ENCODE data around the gene COL9A3.
"Not testable (repeated sequence)": the region's sequence is repeated elsewhere in the genome, so short reads cannot be mapped to it uniquely, and the experiment has no call there.

The COL9A3 gene

DNA sequence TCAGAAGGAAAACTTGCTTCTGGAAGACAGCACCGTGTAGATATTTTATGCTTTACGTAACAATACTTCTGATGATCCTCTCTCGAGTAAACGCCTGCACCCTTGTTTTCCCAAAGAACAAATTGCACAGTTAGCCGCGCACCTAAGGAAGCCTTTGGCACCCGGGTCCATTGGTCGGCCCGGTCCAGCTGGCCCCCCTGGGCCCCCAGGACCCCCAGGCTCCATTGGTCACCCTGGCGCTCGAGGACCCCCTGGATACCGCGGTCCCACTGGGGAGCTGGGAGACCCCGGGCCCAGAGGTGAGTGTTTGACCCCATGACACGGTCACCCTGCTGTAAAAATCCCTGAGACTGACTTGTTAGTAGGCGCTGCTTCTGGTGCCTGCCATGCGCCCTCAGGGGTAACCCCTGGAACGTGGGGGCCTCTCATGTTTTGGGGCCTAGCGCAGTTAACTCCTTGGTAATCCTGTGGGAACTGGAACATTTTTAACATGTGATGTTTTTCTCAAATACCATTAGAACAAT is 20.2 kb downstream of the COL9A3 start:
- no peak for DNase-seq (ENCODE audit: low read depth)

DNA sequence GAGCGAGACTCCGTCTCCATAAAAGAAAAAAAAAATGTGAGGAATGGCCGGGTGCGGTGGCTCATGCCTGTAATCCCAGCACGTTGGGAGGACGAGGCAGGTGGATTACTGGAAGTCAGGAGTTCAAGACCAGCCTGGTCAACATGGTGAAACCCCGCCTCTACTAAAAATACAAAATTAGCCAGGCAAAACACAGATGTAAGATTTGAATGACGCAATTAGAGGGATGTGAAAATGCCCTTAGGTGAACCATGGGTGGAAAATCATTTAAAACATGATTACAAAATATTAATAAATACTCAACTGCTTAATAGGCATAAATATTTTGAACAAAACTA is 20.9 kb downstream of the COL9A3 start:
- DNase-seq (ENCODE audit: low read depth): no peak

DNA sequence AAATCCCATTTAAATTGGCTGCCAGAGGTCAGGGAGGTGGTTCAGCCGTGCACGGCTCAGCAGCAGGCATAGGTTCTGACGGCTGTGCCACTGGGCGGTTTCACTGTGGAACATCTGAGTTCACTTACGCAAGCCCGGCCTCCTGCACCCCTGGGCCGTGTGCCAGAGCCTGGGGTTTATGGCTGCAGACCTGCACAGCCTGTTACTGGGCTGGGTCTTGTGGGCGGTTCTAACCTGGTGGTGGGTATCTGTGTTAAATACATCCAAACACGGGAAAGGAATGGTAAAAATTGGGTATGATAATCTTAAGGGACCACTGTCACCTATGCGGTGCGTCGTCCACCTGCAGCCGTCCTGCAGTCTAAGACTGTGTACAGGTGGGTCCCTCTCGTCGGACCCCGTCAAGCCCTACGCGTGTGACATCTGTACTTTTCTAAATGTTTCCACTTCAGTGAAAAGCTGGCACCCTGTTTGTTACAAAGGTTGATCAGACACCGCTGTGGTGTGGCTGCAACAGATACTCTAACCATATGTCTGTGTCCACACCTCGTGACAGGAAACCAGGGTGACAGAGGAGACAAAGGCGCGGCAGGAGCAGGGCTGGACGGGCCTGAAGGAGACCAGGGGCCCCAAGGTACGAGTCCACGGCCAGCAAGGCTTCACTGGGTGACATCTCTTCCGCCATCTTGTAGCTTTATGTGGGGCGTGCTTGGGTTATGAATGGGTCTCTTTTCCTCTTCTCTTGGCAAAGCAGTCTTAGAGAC is 21.5 kb downstream of the COL9A3 start:
- peak; percentile 40 for DNase-seq (ENCODE audit: low read depth)

DNA sequence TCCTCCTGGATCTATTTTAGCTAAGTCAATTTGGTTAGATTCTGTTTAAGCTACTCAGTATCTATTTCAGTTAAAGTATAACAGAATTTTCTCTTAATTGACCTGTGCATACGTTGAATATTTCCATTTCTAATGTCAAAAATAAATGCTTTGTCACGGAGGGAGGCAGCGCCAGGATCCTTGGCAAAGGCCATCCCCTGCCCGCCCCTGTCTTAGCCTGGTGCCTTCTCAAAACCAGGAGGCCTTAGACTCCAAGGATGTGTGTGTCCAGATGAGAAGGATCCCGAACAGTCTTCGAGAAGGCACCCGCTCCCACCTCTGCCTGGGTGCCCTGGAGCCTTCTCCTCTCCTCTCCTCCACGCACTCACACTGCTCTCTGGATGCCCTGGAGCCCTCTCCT is 22.4 kb downstream of the COL9A3 start:
- DNase-seq (ENCODE audit: low read depth): no peak

DNA sequence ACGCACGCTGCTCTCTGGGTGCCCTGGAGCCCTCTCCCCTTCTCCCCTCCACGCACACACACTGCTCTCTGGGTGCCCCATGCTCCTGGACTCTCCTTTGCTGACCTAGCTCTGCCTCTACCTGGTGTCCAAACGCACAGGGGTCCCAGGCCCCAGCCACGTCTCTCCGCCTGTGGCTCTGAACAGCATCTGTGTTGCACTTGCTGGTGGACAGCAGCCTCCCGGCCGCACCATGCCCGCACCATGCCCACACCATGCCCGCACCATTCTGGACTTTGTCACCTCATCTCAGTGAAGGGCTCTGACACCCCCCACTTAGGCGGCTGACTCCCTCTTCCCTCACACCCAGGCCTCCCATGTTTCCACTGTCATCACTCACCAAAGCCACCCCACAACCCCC is 23.0 kb downstream of the COL9A3 start:
- no peak for DNase-seq (ENCODE audit: low read depth)

DNA sequence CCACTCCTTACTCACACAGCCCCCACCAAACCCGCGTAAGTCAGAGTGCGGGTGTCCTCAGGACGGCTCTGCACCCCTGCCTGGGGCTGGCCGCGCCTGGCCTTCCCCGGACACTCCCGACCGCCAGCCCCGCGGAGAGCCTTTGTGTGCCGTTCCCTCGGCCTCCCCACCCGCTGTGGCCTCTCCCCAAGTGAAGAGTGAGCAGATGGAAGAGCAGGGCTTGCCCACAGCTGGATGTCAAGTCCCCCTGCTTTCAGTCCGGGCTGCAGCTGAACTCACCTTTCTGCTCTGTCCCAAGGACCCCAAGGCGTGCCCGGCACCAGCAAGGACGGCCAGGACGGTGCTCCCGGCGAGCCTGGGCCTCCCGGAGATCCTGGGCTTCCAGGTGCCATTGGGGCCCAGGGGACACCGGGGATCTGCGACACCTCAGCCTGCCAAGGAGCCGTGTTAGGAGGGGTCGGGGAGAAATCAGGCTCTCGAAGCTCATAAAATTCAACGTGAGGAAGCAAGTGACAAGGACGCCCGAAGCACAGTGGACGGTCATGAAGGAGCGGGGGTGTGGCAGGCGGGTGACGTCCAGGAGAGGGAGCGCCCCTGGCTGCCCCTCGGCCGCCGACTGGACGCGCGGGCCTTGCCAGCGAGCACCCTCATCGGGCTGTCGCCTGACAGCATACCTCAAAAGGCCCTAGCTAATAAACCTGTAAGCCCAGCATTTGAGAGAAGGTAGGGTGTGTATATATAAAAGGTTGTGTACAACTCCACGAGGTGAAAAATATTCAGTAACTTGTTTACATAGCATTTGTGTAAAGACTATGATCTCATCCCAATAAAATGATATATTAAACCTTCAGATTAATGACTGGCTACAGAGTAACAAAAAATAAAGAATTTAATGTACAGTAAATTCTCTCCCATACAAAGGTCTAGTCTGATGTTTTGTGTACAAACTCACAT is 23.7 kb downstream of the COL9A3 start:
- no peak for DNase-seq (ENCODE audit: low read depth)

DNA sequence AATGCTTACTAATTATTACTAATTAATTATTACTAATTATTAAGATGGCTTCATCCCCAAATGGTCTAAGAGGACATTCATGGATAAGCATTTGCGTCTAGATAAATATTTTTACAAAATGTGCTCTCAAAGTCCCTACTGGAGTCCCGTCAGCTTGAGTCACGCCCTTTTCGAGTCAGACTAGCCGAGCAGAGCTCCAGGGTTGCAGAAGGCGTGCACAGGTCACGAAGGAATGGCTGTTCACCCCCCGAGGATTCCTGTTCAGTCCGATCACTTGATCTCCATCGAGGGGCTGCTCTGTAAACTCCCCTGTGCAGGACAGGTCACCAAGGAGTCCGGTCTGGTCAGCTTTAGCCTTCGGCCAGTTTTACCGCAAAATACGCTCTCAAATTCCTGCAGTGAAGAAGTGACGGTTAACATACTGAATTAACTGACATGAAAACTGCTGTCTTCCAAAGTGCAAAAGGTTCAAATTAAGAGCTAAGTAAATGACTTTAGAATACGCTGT is 24.9 kb downstream of the COL9A3 start:
- no peak for DNase-seq (ENCODE audit: low read depth)

DNA sequence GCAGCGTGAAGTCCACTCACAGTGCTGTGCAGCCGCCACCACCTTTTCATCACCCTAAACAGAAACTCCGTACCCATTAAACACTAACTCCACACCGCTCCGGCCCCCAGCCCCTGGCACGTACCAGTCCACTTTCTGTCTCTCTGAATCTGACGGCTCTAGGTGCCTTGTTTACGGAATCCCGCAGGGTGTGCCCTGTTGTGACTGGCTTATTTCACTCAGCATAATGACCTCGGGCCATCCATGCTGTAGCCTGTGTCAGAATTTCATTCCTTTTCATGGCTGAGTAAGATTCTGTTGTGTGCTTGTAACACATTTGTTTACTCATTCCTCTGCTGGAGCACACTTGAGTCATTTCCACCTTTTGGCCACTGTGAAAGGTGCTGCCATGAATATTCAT is 26.8 kb downstream of the COL9A3 start:
- no peak for DNase-seq (ENCODE audit: low read depth)

DNA sequence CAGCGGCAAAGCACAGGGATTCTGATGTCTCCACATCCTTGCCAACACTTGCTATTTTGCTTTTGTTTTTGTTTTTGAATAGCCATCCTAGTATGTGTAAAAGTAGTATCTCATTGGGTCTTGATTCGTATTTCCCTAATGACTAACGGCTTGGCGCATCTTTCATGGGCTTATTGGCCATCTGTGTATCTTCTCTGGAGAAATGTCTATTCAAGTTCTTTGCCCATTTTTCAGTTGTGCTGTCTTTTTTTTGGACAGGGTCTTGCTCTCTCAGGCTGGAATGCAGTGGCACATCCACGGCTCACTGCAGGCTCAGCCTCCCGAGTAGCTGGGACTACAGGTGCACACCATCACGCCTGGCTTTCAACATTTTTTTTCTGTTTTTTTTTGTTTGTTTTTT is 27.3 kb downstream of the COL9A3 start:
- no peak for DNase-seq (ENCODE audit: low read depth)

DNA sequence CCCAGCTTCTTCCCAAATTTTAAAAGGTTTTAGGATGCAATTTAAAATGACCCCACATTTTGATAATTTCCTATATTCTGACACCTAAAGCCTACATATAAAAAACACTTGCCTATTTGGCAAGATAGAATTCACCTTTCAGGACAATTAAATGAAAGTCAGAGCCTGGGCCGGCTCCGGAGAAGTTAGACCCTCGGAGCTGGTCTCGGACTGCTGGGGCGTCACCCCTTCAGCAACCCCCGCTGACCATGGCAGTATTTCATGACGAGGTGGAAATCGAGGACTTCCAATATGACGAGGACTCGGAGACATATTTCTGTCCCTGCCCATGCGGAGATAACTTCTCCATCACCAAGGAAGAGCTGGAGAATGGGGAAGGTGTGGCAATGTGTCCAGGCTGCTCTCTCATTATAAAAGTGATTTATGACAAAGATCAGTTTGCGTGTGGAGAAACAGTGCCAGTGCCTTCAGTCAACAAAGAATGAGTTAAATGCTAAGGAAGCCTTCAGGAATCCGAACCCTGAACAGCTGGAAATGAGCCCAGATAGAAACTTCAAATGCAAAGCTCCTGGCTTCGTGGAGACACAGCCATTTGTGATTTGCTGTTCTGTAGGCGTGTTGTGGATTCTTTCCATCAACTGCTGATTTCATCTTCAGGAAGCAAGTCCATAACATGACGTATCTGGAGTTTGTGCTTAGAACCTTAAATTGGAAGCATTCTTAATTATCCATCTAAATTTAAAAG is 28.7 kb downstream of the COL9A3 start:
- DNase-seq (ENCODE audit: low read depth): no peak

DNA sequence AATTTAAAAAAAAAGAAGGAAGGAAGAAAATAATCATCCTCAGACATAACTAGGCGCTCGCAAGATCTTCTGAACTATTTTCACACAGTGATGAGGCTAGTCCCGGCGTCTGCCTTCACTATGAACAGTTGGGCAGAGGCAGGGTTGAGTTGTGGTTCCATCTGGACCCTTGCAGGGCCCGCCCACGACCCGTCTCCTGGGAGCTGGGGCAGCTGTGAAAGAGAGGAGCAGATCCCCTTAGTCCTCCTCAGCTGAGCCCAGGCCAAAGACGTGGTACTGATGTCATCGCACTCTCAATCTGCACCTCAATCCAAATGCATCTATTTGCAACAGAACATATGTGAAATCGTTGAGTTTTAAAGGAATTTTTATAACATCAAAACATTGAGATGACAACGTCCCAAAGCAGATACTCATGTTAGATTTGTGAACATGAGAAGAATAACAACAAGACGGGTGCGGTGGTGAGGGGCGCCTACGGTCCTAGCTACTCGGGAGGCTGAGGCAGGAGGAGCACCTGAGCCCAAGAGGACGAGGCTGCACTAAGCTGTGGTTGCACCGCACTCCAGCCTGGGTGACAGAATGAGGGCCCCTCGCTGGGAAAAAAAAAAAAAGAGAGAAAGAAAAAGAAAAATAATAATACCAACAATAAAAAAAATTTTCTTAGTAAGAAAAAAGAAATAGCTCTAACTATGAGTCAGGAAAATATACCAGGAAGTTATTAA is 29.5 kb downstream of the COL9A3 start:
- DNase-seq (ENCODE audit: low read depth): no peak

DNA sequence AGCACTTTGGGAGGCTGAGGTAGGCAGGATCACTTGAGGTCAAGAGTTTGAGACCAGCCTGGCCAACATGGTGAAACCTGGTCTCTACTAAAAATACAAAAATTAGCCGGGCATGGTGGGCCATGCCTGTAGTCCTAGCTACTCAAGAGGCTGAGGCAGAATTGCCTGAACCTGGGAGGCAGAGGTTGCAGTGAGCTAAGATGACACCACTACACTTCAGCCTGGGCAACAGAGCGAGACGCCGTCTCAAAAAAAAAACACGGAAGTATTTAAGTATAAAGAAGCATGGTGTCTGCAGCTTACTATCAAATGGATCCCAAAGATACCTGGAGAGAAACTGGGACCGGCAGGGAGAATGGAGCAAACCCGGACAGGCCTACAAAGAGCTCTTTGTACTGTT is 32.1 kb downstream of the COL9A3 start:
- not testable (repeated sequence) for DNase-seq (ENCODE audit: low read depth)

DNA sequence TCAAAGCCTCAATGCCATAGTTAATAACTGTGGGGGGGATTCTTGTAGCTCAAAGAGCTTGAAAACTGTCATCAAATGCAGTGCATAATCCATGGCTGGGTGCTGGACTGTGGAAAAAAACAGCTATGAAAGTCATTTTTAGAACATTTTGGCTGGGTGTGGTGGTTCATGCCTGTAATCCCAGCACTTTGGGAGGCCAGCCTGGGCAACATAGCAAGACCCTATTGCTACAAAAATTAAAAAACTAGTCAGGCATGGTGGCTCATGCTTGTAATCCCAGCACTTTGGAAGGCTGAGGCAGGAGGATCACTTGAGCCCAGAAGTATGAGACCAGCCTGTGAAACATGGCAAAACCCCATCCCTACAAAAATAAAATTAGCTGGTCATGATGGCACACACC is 32.6 kb downstream of the COL9A3 start:
- no peak for DNase-seq (ENCODE audit: low read depth)

DNA sequence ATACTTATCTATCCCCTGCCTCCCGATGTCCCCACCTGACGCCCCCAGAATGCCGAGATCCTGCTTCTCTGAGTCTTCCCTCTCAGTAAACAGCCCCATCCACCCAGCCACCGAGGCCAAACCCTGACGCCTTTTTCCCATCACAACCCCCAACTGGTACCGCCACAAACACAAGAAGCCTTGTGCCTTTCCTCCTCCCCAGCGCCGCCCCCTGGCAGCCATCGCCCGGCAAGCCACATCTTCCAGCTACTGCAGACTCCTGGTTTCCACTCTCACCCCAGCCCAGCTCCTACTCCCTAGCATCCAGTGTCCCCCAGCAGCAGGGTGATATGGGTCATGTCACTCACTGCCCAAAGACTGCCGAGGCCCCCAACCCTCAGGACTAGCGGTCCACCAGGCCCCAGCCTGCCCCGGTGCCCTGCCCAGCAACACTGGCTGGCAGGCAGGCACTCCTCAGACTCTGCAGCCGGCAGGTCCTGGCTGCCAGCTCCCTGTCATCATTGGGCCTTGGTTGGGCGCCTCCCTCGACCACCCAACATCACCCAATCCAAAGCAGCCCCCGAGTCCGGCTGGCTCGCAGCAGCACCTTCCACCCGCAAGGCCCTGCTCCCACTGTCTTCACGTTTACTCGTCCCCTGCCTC is 33.6 kb downstream of the COL9A3 start:
- no peak for DNase-seq (ENCODE audit: low read depth)

DNA sequence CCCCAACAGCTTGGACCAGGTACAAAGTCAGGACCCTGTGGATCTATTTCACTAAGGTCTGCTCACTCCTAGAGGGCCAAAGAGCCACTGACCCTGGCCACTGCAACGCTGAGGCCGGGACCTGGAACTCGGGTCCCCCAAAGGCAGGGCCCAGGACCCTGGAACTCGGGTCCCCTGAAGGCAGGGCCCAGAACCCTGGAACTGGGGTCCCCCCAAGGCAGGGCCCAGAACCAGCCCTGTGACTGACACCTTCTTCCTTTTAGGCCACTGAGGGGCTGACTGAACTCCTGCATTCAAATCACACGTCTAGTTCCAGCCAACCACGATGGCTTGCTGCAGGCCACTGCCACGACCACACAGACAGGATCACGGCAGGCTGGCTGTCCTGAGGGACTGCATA is 35.3 kb downstream of the COL9A3 start:
- DNase-seq (ENCODE audit: low read depth): no peak

DNA sequence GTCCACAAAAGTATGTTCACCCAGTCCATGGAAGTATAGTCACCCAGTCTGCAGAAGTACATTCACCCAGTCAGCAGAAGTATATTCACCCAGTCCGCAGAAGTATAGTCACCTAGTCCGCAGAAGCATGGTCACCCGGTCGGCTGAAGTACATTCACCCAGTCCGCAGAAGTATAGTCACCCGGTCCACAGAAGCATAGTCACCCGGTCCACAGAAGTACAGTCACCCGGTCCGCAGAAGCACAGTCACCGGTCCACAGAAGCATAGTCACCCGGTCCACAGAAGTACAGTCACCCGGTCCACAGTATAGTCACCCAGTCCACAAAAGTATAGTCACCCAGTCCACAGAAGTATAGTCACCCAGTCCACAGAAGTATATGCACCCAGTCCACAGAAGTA is 36.0 kb downstream of the COL9A3 start:
- DNase-seq (ENCODE audit: low read depth): no peak

DNA sequence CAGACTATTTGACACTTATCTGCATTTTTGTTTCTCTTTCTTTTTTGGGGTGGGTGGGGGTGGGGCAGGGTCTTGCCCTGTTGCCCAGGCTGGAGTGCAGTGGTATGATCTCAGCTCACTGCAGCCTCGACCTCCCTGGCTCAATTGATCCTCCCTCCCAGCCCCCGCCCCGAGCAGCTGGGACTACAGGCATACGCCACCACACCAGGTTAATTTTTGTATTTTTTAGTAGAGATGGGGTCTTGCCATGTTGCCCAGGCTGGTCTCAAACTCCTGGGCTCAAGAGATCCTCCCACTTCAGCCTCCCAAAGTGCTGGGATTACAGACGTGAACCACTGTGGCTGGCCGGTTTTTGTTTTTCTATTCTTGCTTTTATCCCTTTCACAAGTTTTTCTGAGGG is 36.5 kb downstream of the COL9A3 start:
- DNase-seq (ENCODE audit: low read depth): not testable (repeated sequence)

DNA sequence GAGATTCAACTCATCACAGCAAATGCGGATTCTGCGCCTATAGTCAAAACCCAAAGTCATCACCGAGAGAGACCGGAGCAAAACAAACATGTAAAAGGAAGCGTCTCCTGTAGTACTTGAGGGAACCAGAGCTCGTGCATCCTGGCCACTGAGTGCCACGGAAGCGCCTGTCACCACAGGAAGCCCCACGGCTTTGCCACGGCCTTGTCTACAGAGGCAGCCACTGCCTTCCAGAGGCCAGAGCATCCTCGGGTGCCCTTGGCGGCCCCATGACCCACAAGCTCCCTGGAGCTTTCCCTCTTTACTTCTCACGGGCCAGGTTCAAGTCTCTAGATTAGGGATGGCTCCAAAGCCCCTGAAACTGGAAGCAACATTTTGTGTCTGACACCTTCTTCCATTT is 37.3 kb downstream of the COL9A3 start:
- DNase-seq (ENCODE audit: low read depth): no peak

DNA sequence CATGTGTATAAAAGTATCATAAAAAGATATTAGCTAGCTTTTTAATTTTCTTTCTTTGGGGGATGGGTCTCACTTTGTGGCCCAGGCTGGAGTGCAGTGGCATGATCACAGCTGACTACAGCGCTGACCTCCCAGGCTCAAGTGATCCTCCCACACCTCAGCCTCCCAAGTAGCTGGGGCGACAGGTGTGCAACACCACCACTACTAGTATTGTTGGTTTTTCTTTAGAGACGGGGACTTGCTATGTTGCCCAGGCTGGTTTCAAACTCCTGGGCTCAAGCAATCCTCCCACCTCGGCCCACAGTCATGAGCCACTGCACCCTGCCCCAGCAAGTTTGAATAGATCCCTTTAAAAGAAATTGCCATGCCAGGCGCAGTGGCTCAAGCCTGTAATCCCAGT is 38.3 kb downstream of the COL9A3 start:
- DNase-seq (ENCODE audit: low read depth): no peak

DNA sequence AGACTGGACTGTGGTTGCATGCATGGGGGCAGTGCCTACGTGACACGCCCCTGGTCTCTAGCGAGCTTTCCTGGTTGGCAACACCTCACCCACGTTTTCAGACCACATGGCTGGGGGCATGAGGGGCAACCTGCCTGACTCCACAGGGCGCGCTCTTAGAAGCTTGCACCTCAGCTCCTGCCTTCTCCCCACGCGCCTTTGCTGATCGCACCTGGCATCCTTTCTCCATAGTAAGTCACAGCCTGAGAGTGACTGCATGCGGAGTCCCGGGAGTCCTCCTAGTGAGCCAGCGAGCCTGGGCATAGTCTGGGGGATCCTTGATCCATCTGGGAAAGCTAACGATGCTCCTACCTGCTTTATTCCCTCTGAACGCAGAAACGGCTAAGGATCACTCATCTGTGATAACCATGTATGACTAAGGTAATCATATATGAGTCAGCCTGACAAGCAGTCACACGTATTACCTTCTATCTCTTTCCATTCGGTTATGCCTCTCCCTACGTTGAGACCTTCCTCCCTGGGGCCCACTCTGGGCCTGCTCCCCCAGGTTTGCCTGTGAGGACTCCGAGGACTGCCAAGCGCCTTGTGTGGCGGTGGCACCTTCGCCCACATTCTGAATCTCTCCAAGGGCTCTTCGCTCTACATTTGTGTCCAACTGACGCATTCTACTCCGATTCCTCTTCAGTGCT is 40.2 kb downstream of the COL9A3 start:
- DNase-seq (ENCODE audit: low read depth): no peak

All from EH (cell line).